Testis (tissue), 3 donors: ENCODE measurements around the gene NNAT. TPM values are rescaled to one million over a fixed set of nuclear protein-coding genes. Genes with fewer than 3 reads are reported as not detected.

ENCODE experiments used
- DNase-seq: peaks from one replicate; pipeline ENCODE4 v3.0.0-alpha.2; 2019
- H3K27ac ChIP-seq, 2 donors: fragments of 200-600 bp; sonication (generic); one replicate each; pipeline ENCODE4 v1.5.1; 2019
- H3K27me3 ChIP-seq: fragments of 200-600 bp; sonication (generic); one replicate; pipeline ENCODE4 v1.5.1; 2019
- H3K36me3 ChIP-seq: fragments of 200-600 bp; sonication (generic); one replicate; pipeline ENCODE4 v1.5.1; 2017; ENCODE audit warnings: low read depth; ENCODE audit errors: missing control alignments
- H3K4me1 ChIP-seq: fragments of 200-600 bp; sonication (generic); one replicate; pipeline ENCODE4 v1.5.1; 2019
- H3K4me3 ChIP-seq, 2 donors: fragments of 200-600 bp; sonication (generic); one replicate each; pipeline ENCODE4 v1.5.1; 2017 to 2019
- H3K9me3 ChIP-seq: fragments of 200-600 bp; sonication (generic); one replicate; pipeline ENCODE4 v1.5.1; 2017
- POLR2A ChIP-seq: fragments of 450-650 bp; IDR thresholded peaks from one replicate; pipeline ENCODE4 v1.6.1; 2017; ENCODE audit warnings: antibody characterized with exemption, mild to moderate bottlenecking, moderate library complexity
- WGBS, 2 donors: methylation state at CpG; one replicate each; pipeline ENCODE4 v1.1.5; 2018; 5-methylcytosine and 5-hydroxymethylcytosine counted together
- intact Hi-C: fragments of 100-400 bp; cut with DNase I; formaldehyde crosslinking; loops from one replicate; pipeline ENCODE4 v1.15.1; 2023; ENCODE audit warnings: low total_unique reads
- polyA plus RNA-seq: library from polyadenylated mRNA; stranded (reverse); fragments of 350-450 nt; fragmentation: Illumina TruSeq; extraction: RNeasy Lipid Tissue Mini Kit (QIAGEN cat#74804); gene quantifications from one replicate; pipeline ENCODE4 v1.2.3, GENCODE V29; 2014; ENCODE audit warnings: low read depth, low replicate concordance; ENCODE audit not compliant: insufficient read depth
- total RNA-seq, 2 donors: library from RNA; depleted of rRNA; stranded (reverse); fragments of >200 nt; gene quantifications; one replicate each; pipeline ENCODE4 v1.2.3, GENCODE V29; 2016
- TF ChIP-seq, protein P1 (sequence below), 3 experiments: fragments of 450-650 bp in 2 of 3; fragments of 200-600 bp in 1 of 3; sonication (generic) in 1 of 3; IDR thresholded peaks; one replicate each; pipeline ENCODE4 v1.5.1; 2016 to 2019; ENCODE audit warnings: antibody characterized with exemption in 3 of 3, mild to moderate bottlenecking in 2 of 3, moderate library complexity in 1 of 3

The NNAT gene
- total and polyA plus RNA-seq, 3 donors from 2014 or later: 6.1 to 8.7 (median 6.2) TPM

DNA sequence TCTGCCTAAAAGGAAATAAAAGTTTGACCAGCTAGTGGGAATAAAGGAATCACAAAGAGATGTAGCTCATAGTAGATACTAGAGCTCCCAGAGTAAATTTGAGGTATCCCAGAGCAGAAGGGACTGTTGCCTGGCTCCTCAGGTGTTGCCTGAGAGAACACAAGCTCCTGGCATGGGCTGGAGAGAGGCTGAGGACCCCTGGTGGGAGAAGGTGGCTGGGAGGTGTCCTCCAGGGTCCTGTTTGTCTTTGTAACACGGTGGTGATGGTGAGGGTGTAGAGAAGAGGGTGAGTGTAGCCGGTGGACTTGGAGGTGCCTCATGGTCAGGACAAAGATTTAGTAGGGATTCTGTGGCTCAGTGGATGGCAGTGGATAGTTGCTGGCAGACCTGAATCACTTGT is 28.1 kb upstream of the NNAT start:
- no peaks in the 10 kb centered on the region for H3K9me3 ChIP-seq

DNA sequence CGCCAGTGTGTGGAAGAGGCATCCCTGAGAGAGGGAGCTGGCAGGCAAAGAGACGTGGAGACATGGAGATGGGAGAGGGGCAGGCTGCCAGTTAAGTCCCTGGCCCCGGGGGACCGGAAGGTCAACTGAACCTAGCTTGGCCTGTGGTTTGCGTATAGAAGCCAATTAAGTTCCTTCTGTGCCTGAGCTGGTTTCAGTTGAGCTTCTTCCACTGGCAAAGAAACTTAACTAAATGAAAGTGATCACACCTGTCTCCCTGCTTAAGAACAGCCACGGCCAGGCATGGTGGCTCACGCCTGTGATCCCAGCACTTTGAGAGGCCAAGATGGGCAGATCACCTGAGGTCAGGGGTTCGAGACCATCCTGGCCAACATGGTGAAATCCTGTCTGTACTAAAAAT is 26.7 kb upstream of the NNAT start:
- no peak for DNase-seq
- Histone ChIP-seq H3K9me3 (no peaks in the 10 kb centered on the region), H3K27me3 (no peaks in the 10 kb centered on the region), H3K27ac (no peak overlapping the region), H3K4me1 (no peaks in the 10 kb centered on the region), H3K4me3 (no peak overlapping the region), H3K36me3 (no peaks in the 10 kb centered on the region)
- TF ChIP-seq, protein P1, sequence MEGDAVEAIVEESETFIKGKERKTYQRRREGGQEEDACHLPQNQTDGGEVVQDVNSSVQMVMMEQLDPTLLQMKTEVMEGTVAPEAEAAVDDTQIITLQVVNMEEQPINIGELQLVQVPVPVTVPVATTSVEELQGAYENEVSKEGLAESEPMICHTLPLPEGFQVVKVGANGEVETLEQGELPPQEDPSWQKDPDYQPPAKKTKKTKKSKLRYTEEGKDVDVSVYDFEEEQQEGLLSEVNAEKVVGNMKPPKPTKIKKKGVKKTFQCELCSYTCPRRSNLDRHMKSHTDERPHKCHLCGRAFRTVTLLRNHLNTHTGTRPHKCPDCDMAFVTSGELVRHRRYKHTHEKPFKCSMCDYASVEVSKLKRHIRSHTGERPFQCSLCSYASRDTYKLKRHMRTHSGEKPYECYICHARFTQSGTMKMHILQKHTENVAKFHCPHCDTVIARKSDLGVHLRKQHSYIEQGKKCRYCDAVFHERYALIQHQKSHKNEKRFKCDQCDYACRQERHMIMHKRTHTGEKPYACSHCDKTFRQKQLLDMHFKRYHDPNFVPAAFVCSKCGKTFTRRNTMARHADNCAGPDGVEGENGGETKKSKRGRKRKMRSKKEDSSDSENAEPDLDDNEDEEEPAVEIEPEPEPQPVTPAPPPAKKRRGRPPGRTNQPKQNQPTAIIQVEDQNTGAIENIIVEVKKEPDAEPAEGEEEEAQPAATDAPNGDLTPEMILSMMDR (IDR thresholded peaks at IDR 0.05): no peak
- no peak for TF ChIP-seq POLR2A
- 90 to 92% methylated on average over 8 of the region's 8 CpGs for WGBS, 2 donors
- intact Hi-C loops: no loop called here

More for the DNA sequence above, 28.1 kb upstream of the NNAT start:
- WGBS, 2 donors: 76 to 100% methylated on average over 2 of the region's 2 CpGs
- no peaks in the 10 kb centered on the region for H3K27me3 ChIP-seq
- no peak for TF ChIP-seq POLR2A
- TF ChIP-seq, protein P1 (IDR thresholded peaks at IDR 0.05): no peak
- intact Hi-C loops: no loop called here
- H3K4me1 ChIP-seq: no peaks in the 10 kb centered on the region
- H3K36me3 ChIP-seq: no peaks in the 10 kb centered on the region
- H3K27ac ChIP-seq: no peak overlapping the region
- no peak overlapping the region for H3K4me3 ChIP-seq
- no peak for DNase-seq

DNA sequence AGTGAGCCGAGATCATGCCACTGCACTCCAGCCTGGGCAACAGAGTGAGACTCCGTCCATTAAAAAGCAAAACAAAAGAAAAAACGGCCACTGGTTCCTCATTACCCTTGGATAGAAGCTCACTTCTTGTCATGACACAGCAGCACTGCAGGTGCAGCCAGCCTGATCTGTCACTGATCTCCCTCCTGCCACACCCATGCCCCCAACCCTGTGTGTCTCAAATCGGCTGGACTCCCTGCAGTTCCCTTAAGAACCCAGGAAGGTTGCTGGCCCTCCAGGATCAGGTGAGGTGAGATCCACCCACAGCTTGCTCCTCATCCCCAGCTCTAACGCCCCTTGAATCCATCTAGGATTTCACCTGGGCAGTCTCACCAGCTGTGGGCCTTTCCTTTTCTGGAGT is 26.3 kb upstream of the NNAT start:
- Histone ChIP-seq H3K4me3 (no peak overlapping the region), H3K36me3 (no peaks in the 10 kb centered on the region), H3K27ac (no peak overlapping the region), H3K27me3 (no peaks in the 10 kb centered on the region), H3K9me3 (no peaks in the 10 kb centered on the region), H3K4me1 (no peaks in the 10 kb centered on the region)
- WGBS, 2 donors: 82 to 89% methylated on average over 5 of the region's 5 CpGs
- no peak for DNase-seq
- intact Hi-C loops: no loop called here
- TF ChIP-seq POLR2A: no peak
- TF ChIP-seq, protein P1 (IDR thresholded peaks at IDR 0.05): no peak

DNA sequence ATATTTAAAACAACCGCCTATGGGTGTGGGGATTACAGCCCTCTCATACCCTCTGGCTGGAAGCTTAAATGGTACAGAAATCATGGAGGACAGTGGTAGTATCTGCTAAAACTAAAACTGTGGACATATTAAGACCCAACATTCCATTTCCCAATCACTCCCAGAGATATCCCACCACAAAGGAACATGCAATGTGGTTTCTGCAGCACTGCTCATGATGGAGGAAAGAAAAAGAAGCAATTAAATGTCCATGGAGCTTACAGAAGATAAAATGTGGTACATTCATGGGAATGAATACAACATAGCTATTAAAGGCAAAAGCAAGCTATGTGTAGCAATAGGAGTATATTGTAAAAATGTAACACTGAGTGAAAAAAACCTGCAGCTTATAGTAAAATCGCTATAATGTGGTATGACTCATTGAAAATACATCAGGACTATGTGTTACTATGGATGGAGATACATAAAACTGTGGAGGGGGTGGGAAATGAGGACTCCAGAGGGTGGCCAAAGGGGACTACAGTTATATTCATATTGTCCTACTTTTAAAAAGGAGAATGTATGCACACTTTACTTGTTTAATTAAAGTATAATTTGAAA is 22.9 kb upstream of the NNAT start:
- no peaks in the 10 kb centered on the region for H3K4me1 ChIP-seq
- H3K27ac ChIP-seq: no peak overlapping the region
- H3K27me3 ChIP-seq: no peaks in the 10 kb centered on the region
- intact Hi-C loops: no loop called here
- H3K9me3 ChIP-seq: no peaks in the 10 kb centered on the region
- no peak for DNase-seq
- no peak overlapping the region for H3K4me3 ChIP-seq
- TF ChIP-seq, protein P1 (IDR thresholded peaks at IDR 0.05): no peak
- no peak for TF ChIP-seq POLR2A
- WGBS, 2 donors: 77 to 86% methylated on average over 2 of the region's 2 CpGs
- no peaks in the 10 kb centered on the region for H3K36me3 ChIP-seq

DNA sequence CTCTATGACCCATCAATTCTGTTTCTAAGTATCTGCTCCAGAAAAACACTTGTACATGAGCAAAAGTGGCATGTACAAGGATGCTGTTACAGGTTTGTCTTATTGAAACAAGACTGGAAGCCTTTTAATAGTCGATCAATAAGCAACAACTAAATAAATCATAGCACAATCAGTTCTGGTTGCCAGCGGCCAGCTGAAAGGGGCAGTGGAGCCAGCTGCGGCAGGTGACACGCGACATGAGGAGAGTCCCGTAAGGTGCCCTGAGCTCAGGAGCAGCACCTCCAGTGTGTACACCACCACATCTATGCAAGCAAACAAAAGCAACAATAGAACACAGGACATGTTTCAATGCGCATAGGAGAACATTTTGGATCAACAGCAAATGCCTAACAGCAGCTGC is 20.7 kb upstream of the NNAT start:
- WGBS, 2 donors: 94 to 98% methylated on average over 7 of the region's 7 CpGs
- no peaks in the 10 kb centered on the region for H3K27me3 ChIP-seq
- TF ChIP-seq, protein P1 (IDR thresholded peaks at IDR 0.05): no peak
- TF ChIP-seq POLR2A: no peak
- DNase-seq: no peak
- H3K27ac ChIP-seq: no peak overlapping the region
- no peaks in the 10 kb centered on the region for H3K36me3 ChIP-seq
- intact Hi-C loops: no loop called here
- H3K4me3 ChIP-seq: no peak overlapping the region
- no peaks in the 10 kb centered on the region for H3K4me1 ChIP-seq
- no peaks in the 10 kb centered on the region for H3K9me3 ChIP-seq
